HG02840 (cell line): ENCODE measurements around the gene TRIM27.
A peak's percentile ranks its signal among the peaks of the same experiment; 100 is the strongest.
"Not testable (repeated sequence)": the region's sequence is repeated elsewhere in the genome, so short reads cannot be mapped to it uniquely, and the experiment has no call there.

Experiments
- ATAC-seq: cut with Tn5 transposase; IDR thresholded peaks from one replicate; pipeline ENCODE4 v1.9.1; 2021; ENCODE audit warnings: mild to moderate bottlenecking, moderate library complexity, moderate number of reproducible peaks; ENCODE audit not compliant: unreplicated experiment, low FRiP score

TRIM27 gene

GRCh38 chr6:28943223-28943556, 19.4 kb upstream of the TRIM27 start:
- no peak for ATAC-seq

- no peak for ATAC-seq
Measured at GRCh38 chr6:28941684-28942448, 18.1 kb upstream of the TRIM27 start.

- peak; percentile 52 for ATAC-seq
Measured at GRCh38 chr6:28940858-28941683, 17.3 kb upstream of the TRIM27 start.

GRCh38 chr6:28940294-28940857, 16.6 kb upstream of the TRIM27 start:
- ATAC-seq, result peak; percentile 9

GRCh38 chr6:28933069-28933468, 9.3 kb upstream of the TRIM27 start:
- no peak for ATAC-seq

- ATAC-seq, result no peak
Measured at GRCh38 chr6:28929887-28930620, 6.3 kb upstream of the TRIM27 start.

GRCh38 chr6:28929339-28929738, 5.6 kb upstream of the TRIM27 start:
- not testable (repeated sequence) for ATAC-seq

GRCh38 chr6:28927846-28928245, 4.1 kb upstream of the TRIM27 start:
- no peak for ATAC-seq

GRCh38 chr6:28922821-28923317, 916 bp downstream of the TRIM27 start:
- peak; percentile 40 for ATAC-seq

- no peak for ATAC-seq
Measured at GRCh38 chr6:28922004-28922820, 1.6 kb downstream of the TRIM27 start.

- no peak for ATAC-seq
Measured at GRCh38 chr6:28920281-28920680, 3.5 kb downstream of the TRIM27 start.

- ATAC-seq, result no peak
Measured at GRCh38 chr6:28914941-28915340, 8.8 kb downstream of the TRIM27 start.

GRCh38 chr6:28910901-28911690, 12.7 kb downstream of the TRIM27 start:
- ATAC-seq, result no peak

GRCh38 chr6:28907394-28907793, 16.4 kb downstream of the TRIM27 start:
- no peak for ATAC-seq

- no peak for ATAC-seq
Measured at GRCh38 chr6:28906669-28907068, 17.1 kb downstream of the TRIM27 start.

GRCh38 chr6:28903686-28904085, 20.1 kb downstream of the TRIM27 start:
- no peak for ATAC-seq

GRCh38 chr6:28901831-28902230, 22.0 kb downstream of the TRIM27 start:
- no peak for ATAC-seq

- no peak for ATAC-seq
Measured at GRCh38 chr6:28900577-28901256, 23.1 kb downstream of the TRIM27 start.

GRCh38 chr6:28898710-28898965, 25.1 kb downstream of the TRIM27 start:
- ATAC-seq, result no peak
